Stimulated activated CD4-positive, alpha-beta T cell treated with anti-CD3 and anti-CD28 coated beads, TNF-alpha, amount 100 ng/mL, for 4 hours (primary cell): Measurements from ENCODE around the gene CNTNAP5.

Experiments
- DNase-seq, 3 experiments: peaks; one replicate each; pipeline ENCODE4 v3.0.0-alpha.2; 2020; ENCODE audit warnings: low read depth in 3 of 3

The CNTNAP5 gene

DNA sequence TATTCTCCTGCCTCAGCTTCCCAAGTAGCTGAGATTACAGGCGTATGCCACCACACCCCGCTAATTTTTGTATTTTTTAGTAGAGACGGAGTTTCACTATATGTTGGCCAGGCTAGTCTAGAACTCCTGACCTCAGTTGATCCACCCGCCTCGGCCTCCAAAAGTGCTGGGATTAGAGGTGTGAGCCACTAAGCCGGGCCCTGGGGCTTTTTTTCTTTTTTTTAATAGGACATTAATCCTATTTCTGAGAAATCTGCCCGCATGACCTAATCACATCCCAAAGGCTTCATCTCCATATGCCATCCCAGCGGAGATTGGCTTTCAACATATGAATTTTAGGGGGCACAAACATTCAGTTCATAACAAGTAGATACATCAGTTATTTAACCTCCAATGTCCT is 128.6 kb downstream of the CNTNAP5 start:
- DNase-seq: no peak

DNA sequence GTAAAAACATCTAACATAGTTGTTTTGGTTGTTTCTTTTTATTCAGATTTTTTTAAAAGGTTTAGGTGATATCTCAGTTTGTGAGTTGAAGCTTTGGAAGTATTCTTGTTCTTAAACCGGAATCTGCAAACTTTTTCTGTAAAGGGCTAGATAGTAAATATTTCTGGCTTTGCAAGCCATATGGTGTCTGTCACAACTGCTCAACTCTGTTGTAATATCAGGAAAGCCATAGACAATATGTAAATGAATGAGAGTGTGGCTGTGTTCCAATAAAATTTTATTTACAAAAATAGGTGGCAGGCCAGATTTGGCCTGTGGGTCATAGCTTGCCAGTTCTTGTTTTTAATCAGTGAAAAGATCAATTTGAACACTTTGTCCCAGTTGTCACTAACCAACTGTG is 134.1 kb downstream of the CNTNAP5 start:
- no peak for DNase-seq

DNA sequence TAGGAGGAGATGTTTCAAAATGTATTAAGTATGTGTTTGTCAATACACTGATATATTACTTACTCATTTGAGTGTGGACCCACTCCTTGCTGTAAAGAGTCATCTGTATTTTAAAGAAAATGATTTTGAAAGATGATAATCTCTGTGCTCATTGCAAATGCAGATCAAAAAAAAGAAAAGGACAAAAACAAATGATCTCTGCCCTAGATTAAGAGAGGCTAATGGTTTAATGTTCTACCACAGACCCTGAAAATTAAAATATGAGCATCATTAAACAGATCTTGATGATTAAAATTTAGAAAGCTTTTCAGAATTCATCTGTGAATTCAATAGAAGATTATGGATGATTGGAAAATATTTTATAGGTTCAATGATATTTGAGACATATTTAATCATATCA is 136.5 kb downstream of the CNTNAP5 start:
- no peak for DNase-seq

DNA sequence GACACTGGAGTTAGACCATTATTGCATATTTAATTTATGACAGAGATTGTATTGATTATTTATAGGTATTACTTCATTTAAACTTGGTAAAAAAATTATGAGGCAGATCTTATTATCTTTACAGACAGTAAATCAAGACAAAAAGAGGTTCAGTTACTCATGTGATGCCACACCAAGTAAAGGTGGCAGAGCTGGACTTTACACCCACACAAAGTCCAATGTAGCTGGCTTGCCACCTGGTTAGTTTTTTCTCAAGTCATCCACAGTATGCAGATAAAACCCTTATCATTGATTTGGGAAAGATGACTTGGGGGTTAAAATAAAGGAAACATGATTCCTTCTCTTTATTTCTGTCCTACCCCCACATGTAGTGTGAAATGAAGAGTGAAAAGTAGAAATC is 137.2 kb downstream of the CNTNAP5 start:
- no peak for DNase-seq

DNA sequence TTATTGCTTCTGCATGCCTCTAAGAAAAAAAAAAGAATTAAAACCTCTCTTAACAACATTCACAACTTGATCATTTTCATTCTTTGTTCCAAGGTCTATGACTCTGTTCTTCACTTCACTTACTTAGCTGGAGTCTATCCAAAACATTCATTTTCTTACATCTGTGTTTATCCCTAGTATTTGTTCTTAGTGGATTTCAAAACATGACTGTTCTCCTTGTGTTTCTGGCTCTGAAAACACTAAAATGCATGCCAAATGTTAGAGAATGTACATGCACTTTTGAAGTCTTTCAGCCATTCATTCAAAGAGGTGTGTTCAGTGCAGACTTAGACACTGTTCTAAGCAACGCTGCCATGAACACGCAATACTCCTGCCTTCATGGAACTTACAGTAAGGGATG is 138.8 kb downstream of the CNTNAP5 start:
- DNase-seq: no peak

DNA sequence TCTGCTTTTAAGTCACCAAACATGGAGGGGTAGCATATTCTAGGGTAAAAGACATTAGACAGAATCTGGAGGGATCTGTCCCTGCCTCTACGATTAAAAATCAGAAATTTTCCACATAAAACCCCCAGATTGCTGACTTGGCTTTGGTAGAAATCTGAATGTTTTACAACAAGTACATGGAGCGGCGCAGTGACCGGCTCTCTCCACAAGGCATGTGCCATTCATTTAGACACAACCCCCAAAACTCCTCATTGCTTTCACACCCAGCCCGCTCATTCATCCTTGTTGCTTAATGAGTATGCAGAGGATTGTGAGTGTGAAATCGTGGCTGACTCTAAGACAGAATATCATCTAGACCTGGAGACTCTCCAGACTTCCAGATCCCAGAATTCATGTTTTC is 140.6 kb downstream of the CNTNAP5 start:
- DNase-seq: no peak

DNA sequence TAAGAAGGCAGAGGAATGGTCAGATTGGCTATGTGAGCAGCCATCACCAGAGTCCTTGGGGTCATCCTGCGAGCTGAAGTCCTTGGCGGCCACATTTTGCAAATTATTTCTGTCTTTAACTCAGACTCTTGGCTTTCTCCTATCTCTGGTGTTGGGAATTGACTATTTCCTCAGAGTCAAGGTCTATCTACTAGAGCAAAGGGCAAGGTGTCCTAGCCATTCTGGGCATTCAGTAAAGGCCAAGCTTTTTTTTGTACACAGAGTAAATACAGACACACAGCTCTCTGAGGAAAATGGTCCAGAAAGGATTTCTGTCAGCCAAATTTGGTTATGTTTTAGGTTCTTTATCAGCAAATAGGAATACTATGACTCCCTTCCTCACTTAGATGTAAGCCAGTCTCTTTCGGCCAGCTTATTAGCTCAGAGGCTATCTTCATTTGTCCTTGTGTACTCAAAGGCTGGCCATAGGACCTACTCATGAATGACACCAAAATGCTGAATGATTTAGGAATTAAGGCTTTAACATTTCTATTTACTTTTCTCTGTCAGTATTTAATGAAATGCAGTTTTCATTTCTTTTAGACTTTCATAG is 146.5 kb downstream of the CNTNAP5 start:
- DNase-seq: no peak

DNA sequence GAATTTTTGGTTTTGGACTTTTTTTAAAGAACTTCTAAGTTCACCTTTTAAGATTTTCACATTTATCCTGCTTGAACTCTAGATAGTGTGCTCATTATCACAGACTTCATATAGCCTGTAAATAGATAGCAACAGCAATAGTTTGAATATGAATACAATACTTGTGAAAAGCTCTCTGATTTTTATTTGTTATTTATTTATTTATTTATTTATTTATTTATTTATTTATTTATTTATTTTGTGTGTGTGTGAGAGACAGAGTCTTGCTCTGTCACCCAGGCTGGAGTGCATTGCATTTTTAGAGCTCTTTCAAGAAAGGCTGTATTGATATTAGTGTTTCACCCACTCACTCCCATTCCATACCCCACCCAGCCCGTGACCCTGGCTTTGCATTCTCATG is 153.6 kb downstream of the CNTNAP5 start:
- DNase-seq: no peak

DNA sequence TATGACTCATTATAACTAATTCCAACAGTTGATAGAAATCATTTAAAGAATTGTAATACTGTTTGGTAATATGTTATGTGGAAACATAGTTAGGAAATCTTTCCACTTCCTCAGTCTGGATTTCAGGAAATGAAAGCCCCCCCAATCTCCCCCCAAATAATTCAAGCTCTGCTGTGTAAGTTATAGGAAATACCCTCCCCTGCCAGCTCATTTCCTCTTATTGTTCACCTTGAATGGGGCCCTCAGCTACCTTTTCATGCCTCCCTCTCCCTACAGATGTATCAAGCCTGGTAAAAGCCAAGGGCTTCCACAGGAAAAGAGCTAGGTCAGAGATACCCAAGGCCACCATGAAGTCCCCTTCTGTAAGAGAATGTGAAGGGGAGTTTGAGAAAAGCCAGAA is 155.5 kb downstream of the CNTNAP5 start:
- DNase-seq: no peak

DNA sequence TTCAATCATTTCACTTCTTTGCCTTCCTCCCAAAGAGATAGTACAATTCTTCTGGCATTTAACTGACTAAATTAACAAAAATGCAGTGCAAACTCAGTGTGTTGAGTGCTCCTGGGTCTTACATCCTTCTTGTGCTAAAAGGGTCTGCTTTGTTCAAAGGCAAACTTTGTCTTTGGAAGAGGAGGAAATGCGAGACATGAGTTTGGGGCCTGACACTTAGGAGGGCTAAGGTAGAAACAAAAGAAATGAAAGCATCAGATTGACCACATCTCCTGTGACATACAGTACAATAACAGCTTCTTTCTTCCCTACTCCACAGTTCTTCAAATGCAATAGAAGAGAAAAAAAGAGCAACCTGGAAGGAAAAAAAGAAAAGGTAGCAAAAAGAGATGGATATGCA is 161.7 kb downstream of the CNTNAP5 start:
- no peak for DNase-seq

DNA sequence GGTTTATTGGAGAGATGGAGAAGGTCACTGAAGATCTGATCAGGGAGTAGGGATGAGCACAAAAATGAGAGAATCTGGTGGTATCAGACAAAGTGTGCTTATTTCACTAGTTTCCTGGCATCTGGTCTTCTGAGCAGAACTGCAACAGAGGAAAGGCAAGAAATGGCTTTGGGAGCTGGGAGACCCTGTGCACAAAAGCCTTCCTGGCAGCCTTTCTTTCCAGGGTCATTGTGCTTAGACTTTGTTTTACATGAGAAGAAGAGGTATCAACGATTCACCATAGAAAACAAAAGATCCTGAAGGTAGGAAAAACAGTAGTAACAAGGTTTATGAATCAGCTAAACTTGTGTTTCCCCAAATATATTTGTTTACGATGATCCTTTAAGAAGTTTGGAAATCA is 162.9 kb downstream of the CNTNAP5 start:
- no peak for DNase-seq

DNA sequence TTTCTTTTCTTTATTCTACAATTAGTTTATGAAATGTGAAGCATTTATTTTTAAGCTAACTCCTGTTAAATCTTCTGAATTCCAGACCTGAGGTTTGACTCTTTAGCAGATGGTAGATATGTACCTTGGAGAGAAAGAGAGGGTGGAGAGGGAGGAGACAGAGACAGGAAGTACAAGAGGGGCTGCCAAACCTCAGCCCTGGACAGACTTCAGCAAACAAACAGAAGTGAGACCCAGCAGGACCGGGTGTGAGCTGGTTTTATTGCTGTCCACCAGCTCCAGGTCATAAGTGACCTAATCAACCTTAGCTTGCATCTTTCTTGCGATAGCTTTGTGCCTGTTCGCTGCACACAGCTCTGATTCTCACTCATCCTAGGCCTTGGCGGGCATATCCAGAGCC is 168.6 kb downstream of the CNTNAP5 start:
- DNase-seq: no peak

DNA sequence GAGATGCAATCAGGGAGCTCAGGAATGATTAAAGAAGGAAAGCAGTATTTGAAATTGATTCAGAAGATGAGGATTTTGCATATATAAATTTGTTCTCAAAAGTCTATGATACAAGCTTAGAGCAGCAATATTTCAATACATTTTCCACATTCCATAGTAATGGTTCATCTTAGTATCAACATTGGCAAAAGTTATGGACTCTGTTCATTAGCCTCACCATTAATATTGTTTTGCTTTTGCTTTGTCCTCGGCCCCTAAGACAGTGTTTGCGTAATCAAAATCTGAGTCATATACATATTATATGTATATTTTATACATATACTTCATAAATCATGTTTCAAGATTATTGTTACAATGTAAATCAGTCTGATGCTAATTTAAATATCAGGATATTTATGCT is 176.6 kb downstream of the CNTNAP5 start:
- DNase-seq: no peak

DNA sequence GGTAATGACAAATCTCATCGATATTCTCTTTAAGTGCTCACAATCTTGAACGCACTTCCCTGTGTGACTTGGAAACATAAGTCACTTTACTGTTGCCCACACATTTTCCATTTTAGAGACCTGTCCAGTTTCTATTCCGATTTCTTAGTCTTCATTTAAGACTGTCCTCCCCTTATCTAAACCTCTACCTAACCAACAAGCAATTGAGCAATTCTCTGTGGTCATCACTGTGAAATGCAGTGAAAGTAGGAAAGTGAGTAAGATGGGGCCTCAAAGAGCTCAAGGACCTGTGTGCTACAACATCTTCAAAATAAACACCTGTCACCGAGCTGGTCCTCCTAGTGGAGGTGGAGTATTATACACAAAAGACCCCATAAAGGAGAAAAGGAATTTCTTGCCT is 184.4 kb downstream of the CNTNAP5 start:
- no peak for DNase-seq

DNA sequence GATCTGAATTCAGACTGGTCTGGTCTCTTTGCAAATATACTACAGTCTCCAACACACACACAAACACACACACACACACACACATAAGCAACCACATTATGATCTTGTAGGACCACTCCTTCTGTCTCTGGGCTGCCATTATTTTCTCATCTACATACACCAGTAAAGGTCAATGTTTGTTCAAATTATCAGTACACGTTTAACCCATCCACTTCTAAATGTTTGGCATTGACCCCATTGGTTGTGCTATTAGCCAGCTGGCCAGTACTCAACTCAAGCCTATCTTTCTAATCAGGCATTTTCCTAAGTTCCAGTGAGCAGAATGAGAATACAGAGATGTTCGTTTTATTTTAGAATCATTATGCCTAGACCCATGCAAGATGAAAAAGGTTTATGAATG is 186.4 kb downstream of the CNTNAP5 start:
- DNase-seq: no peak

DNA sequence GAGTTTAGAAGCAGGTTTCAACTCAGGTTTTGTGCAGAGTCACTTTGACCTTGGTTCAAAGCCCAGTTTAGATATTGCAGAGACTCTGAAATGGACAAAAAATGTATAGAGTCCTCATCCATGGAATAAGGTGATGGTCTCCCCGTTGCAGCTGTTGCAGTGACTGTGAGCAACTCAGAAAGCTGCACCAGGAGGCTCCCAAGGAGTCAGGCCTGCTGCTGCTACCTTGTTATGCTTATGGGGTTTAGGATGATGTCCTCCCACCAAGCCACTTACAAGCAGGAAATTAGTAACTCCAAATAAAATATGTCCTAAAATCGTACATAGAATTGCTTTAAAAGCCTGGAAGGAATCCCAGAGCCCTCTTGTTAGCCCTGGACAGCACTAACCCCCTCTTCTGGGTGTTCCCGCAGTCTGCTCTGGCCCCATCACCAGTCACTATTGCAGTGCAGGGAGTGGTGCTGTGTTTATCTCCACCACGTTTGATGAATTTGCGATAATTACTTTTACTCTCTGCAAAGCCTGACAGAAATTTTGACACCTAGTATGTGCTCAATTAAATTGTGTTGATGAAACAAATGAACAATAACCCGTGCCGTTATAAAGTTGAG is 189.0 kb downstream of the CNTNAP5 start:
- DNase-seq: no peak

DNA sequence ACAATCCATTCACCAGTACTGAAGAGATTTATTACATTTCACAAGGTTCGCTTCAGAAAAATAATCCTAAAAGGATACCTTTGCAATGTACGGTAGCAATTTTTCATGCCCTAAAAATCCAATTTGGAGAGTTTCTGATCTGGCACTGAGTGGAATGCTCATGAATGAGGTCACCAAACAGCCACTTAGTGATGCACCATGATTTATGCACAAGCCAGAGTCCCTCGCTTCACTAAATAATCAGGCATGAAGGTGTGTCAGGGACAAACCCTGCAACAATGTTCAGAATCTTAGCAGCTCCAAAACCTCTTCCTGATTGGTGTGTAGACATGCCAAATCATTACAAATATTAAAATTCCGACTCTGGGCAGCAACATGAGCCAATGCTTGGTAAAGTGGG is 221.1 kb downstream of the CNTNAP5 start:
- DNase-seq: no peak

DNA sequence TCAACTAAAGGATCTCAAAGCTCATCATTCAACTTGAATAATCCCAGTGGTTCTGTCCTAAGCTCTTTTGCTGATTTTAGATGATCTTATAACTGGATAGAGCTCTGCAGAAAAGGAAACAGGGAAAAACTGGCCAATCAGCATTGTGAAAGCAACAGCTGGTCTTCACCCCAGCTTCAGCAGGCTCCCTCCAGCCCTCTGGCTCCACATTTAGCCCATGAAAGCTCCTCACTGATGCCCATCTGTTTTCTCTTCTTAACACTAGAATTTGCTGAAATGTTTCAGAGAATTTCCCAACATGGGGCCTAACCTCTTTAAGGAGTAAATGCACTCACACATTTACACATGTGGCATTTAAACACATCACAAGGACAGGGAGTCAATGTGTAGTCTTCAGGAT is 223.3 kb downstream of the CNTNAP5 start:
- no peak for DNase-seq

DNA sequence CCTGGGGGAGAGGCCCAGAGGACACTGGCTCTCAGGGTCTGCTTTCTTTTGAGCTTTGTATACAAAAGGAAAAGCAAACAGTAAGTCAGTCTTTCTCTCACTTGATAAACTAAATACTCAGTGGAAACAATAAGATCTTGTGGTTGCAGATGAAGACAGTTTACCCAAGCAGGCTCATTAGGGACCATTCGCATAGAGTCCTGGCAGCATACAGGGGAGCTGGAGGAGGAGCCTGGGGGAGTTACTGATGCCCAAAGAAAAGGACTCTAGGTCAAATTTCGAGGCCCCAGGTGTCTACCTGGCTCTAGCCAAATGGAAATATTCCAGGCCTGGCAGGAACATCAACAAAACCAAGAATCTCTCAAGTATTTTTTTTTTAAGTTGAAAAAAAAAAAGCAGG is 225.3 kb downstream of the CNTNAP5 start:
- no peak for DNase-seq

DNA sequence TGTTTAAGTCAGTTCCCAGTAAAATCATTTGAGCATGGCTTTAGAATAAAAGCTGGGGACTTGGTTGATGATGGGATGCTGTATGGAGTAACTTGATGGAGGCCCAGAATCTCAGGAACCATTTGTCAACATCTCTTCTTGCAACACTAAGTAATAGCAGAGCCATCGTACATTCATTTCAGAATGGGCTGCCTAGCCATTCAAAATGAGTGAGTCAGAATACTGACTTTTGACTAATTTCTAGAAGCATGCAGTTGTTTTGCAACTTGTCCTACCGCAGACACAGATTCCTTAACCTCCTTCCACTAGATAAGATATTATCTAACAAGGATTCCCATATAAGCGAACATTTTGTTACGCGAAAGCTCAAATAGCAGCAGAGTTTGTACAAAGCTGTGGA is 229.5 kb downstream of the CNTNAP5 start:
- DNase-seq: no peak

DNA sequence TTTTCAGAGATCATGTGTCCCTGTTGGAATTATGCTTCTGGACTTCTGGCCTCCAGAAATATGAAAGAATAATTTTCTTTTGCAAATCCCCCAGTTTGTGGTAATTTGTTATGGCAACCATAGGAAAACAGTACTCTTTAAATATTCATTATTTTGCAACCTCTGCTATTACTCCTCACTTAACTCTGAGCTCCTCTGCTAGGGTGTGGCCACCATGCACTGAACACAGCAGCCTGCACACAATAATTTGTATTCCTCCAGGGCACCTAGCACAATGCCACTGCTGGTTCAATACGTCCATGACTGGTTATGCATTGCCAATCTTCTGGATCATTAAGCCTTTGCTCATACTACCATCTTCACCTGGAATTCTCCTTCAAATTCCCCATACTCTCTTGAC is 232.0 kb downstream of the CNTNAP5 start:
- DNase-seq: no peak

DNA sequence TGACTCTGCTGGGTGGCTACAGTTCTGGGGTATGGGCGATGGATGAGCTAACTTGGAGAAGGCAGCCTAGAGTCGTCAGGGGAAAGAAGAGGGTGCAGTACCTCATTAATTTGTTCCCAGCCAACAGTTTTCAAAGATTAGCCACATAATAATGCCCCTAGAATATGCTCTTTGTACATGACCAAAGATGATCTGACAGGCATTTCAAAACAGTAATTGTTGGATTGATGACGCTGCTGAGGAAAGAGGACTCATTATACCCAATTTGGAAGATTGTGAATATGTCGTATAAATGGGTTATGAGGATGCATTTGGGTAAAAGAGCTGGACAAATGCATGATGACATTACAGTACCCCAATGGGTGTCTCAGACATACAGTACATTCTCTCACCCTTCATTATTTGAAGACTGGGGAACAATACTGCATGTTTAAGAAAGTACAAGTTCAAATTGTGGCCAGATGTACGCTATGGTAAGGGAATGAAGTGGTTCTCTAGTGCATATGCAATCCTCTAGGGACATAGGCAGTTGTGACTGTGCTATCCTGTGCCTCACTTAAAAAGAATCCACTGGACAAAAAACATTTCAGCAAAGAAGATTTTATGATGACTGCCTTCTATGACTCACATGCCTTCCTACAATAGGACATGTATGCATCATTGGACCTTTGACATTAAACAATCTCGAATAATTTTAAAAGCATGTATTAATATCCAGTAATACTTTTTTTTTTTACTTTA is 233.2 kb downstream of the CNTNAP5 start:
- DNase-seq: no peak

DNA sequence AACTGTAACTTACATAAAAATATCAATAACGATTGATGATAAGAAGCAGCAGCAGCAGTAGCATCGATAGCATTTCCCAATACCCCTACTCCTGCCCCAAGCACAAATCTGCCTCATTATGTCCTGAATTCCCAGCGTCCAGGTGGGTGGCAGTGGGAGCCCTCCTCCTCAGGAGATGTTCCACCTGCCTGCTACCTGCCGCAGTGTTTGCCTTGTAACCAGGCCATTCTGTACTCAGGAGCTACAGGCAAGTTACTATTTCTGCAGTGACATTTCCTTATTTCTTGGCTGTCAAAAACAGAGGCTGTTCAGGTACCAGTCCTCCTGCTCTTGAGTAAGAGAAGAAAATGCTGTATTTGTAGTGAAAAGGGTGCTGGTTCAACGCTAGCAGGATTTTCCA is 236.4 kb downstream of the CNTNAP5 start:
- DNase-seq: no peak
